MM.1S (cell line): ENCODE data around the gene TIMM21.

Experiments used
- DNase-seq: peaks from one replicate; pipeline ENCODE4 v3.0.0-alpha.2; 2015
- H2AFZ ChIP-seq: fragments of 300-600 bp; sonication (generic); 2 replicates; pipeline ENCODE4 v1.6.0; 2016; ENCODE audit warnings: antibody characterized with exemption, low read length
- H3F3A ChIP-seq: fragments of 300-600 bp; sonication (generic); 2 replicates; pipeline ENCODE4 v1.6.1; 2016; ENCODE audit warnings: mild to moderate bottlenecking, antibody characterized with exemption, low read length, moderate library complexity, mixed read lengths; ENCODE audit not compliant: insufficient read depth
- H3K27ac ChIP-seq: fragments of 300-600 bp; sonication (generic); 2 replicates; pipeline ENCODE4 v1.5.1; 2016; ENCODE audit warnings: mild to moderate bottlenecking, low read length
- H3K27me3 ChIP-seq: fragments of 300-600 bp; sonication (generic); replicated peaks from 2 replicates; pipeline ENCODE4 v1.6.0; 2016; ENCODE audit warnings: low read length; ENCODE audit not compliant: insufficient read depth
- H3K36me3 ChIP-seq: fragments of 300-600 bp; sonication (generic); replicated peaks from 2 replicates; pipeline ENCODE4 v1.6.1; 2016; ENCODE audit warnings: mild to moderate bottlenecking, low read length, mixed read lengths; ENCODE audit not compliant: insufficient read depth
- H3K4me1 ChIP-seq: fragments of 300-600 bp; sonication (generic); 2 replicates; pipeline ENCODE4 v1.6.1; 2016; ENCODE audit warnings: low read length, mixed read lengths
- H3K4me2 ChIP-seq: fragments of 300-600 bp; sonication (generic); 2 replicates; pipeline ENCODE4 v1.6.0; 2016; ENCODE audit warnings: low read depth, low read length
- H3K4me3 ChIP-seq: fragments of 300-600 bp; sonication (generic); 2 replicates; pipeline ENCODE4 v1.5.1; 2016; ENCODE audit warnings: low read length, mixed read lengths
- H3K79me2 ChIP-seq: fragments of 300-600 bp; sonication (generic); 2 replicates; pipeline ENCODE4 v1.6.1; 2016; ENCODE audit warnings: mixed run types, low read length, mixed read lengths
- H3K9ac ChIP-seq: fragments of 300-600 bp; sonication (generic); 2 replicates; pipeline ENCODE4 v1.6.1; 2016; ENCODE audit warnings: low read length, mixed read lengths
- H3K9me2 ChIP-seq: fragments of 300-600 bp; sonication (generic); replicated peaks from 2 replicates; pipeline ENCODE4 v1.6.1; 2016; ENCODE audit warnings: mild to moderate bottlenecking, low read length, mixed read lengths; ENCODE audit not compliant: insufficient read depth
- H3K9me3 ChIP-seq: fragments of 300-600 bp; sonication (generic); replicated peaks from 2 replicates; pipeline ENCODE4 v1.6.1; 2016; ENCODE audit warnings: mild to moderate bottlenecking, low read length, mixed read lengths; ENCODE audit not compliant: insufficient read depth
- H4K20me1 ChIP-seq: fragments of 300-600 bp; sonication (generic); 2 replicates; pipeline ENCODE4 v1.6.1; 2016; ENCODE audit warnings: mild to moderate bottlenecking, low read length, moderate library complexity, mixed read lengths; ENCODE audit not compliant: insufficient read depth
- CTCF ChIP-seq: fragments of 300-600 bp; sonication (generic); IDR thresholded peaks from 2 replicates; pipeline ENCODE4 v1.5.1; 2016; ENCODE audit warnings: antibody characterized with exemption, low read length, mixed read lengths
- EZH2 ChIP-seq: fragments of 300-600 bp; sonication (generic); optimal IDR thresholded peaks from 2 replicates; pipeline ENCODE3; 2017; ENCODE audit warnings: low read depth, mild to moderate bottlenecking, antibody characterized with exemption, low read length, mixed read lengths
- EZH2phosphoT487 ChIP-seq: fragments of 300-600 bp; sonication (generic); IDR thresholded peaks from 2 replicates; pipeline ENCODE4 v1.6.1; 2018; ENCODE audit warnings: antibody characterized with exemption, low read length

Gene TIMM21

GRCh38 chr18:74200780-74201179, 52.5 kb downstream of the TIMM21 start:
- Histone ChIP-seq H3K4me1 (peaks cover 4% of the 10 kb centered on the region; the same call in 1 of the 2 replicates), H2AFZ (no peak overlapping the region), H3K4me3 (no peak overlapping the region), H4K20me1 (no peaks in the 10 kb centered on the region), H3K36me3 (no peaks in the 10 kb centered on the region), H3K27ac (no peak overlapping the region), H3K9me2 (no peaks in the 10 kb centered on the region), H3K9ac (no peak overlapping the region), H3K9me3 (no peaks in the 10 kb centered on the region), H3K79me2 (no peaks in the 10 kb centered on the region), H3K27me3 (no peaks in the 10 kb centered on the region), H3F3A (no peaks in the 10 kb centered on the region), H3K4me2 (no peak overlapping the region)
- DNase-seq: no peak
- no peak for TF ChIP-seq EZH2phosphoT487
- TF ChIP-seq EZH2: no peak
- TF ChIP-seq CTCF: no peak

- Histone ChIP-seq H3K27me3 (no peaks in the 10 kb centered on the region), H3K4me1 (no peaks in the 10 kb centered on the region)
- TF ChIP-seq EZH2 (no peak), CTCF (no peak), EZH2phosphoT487 (no peak)
These were observed 55.5 kb downstream of the TIMM21 start for GRCh38 chr18:74203811-74204210.

GRCh38 chr18:74204526-74205152, 56.3 kb downstream of the TIMM21 start:
- no peaks in the 10 kb centered on the region for H3K9me3 ChIP-seq
- no peak overlapping the region for H3K4me2 ChIP-seq
- H3K79me2 ChIP-seq: no peaks in the 10 kb centered on the region
- TF ChIP-seq CTCF (no peak), EZH2phosphoT487 (no peak), EZH2 (no peak)
- H3K27me3 ChIP-seq: no peaks in the 10 kb centered on the region
- no peak for DNase-seq
- H3K4me3 ChIP-seq: no peak overlapping the region
- no peak overlapping the region for H3K9ac ChIP-seq
- no peaks in the 10 kb centered on the region for H3F3A ChIP-seq
- no peaks in the 10 kb centered on the region for H3K4me1 ChIP-seq
- H3K36me3 ChIP-seq: no peaks in the 10 kb centered on the region
- H3K27ac ChIP-seq: no peak overlapping the region
- H2AFZ ChIP-seq: no peak overlapping the region
- no peaks in the 10 kb centered on the region for H4K20me1 ChIP-seq
- no peaks in the 10 kb centered on the region for H3K9me2 ChIP-seq

More at GRCh38 chr18:74203811-74204210, 55.5 kb downstream of the TIMM21 start:
- H2AFZ ChIP-seq: no peak overlapping the region
- no peak overlapping the region for H3K4me3 ChIP-seq
- H3K79me2 ChIP-seq: no peaks in the 10 kb centered on the region
- no peak overlapping the region for H3K4me2 ChIP-seq
- H3K9me3 ChIP-seq: no peaks in the 10 kb centered on the region
- H3K36me3 ChIP-seq: no peaks in the 10 kb centered on the region
- H3K9ac ChIP-seq: no peak overlapping the region
- DNase-seq: no peak
- H3K27ac ChIP-seq: no peak overlapping the region
- no peaks in the 10 kb centered on the region for H3K9me2 ChIP-seq
- no peaks in the 10 kb centered on the region for H4K20me1 ChIP-seq
- H3F3A ChIP-seq: no peaks in the 10 kb centered on the region
